CD4-positive, alpha-beta T cell treated with Interleukin-6 at 100 ng/mL for 8 hours (primary cell): ENCODE data around the gene CADM3.

Source experiments
- DNase-seq: peaks from one replicate; pipeline ENCODE4 v3.0.0-alpha.2; 2020; ENCODE audit warnings: mixed read lengths, low spot score

CADM3 gene

GRCh38 chr1:159207080-159207479, 35.7 kb downstream of the CADM3 start:
- DNase-seq = no peak

GRCh38 chr1:159207774-159208173, 36.4 kb downstream of the CADM3 start:
- no peak for DNase-seq

- no peak for DNase-seq
Observed at GRCh38 chr1:159208175-159208825, 36.9 kb downstream of the CADM3 start.

- DNase-seq = no peak
Observed at GRCh38 chr1:159209061-159209460, 37.6 kb downstream of the CADM3 start.

GRCh38 chr1:159211331-159212136, 40.1 kb downstream of the CADM3 start:
- peak; percentile 18 for DNase-seq

GRCh38 chr1:159212596-159212995, 41.2 kb downstream of the CADM3 start:
- no peak for DNase-seq

- peak; percentile 27 for DNase-seq
Observed at GRCh38 chr1:159214149-159214760, 42.8 kb downstream of the CADM3 start.

GRCh38 chr1:159218649-159219636, 47.5 kb downstream of the CADM3 start:
- no peak for DNase-seq

GRCh38 chr1:159222075-159222865, 50.9 kb downstream of the CADM3 start:
- no peak for DNase-seq

GRCh38 chr1:159223004-159223403, 51.6 kb downstream of the CADM3 start:
- no peak for DNase-seq

GRCh38 chr1:159228554-159228953, 57.1 kb downstream of the CADM3 start:
- DNase-seq = no peak

GRCh38 chr1:159229260-159229885, 58.0 kb downstream of the CADM3 start:
- DNase-seq = no peak

- DNase-seq = no peak
Observed at GRCh38 chr1:159229896-159230295, 58.5 kb downstream of the CADM3 start.

GRCh38 chr1:159239551-159240220, 68.3 kb downstream of the CADM3 start:
- no peak for DNase-seq

- DNase-seq = no peak
Observed at GRCh38 chr1:159247266-159247665, 75.9 kb downstream of the CADM3 start.

- DNase-seq = no peak
Observed at GRCh38 chr1:159248311-159248710, 76.9 kb downstream of the CADM3 start.

GRCh38 chr1:159250638-159251216, 79.3 kb downstream of the CADM3 start:
- no peak for DNase-seq
